Upper lobe of left lung (tissue), 6 donors: ENCODE measurements around the gene ENDOV. TPM values are rescaled to one million over a fixed set of nuclear protein-coding genes. Genes with fewer than 3 reads are reported as not detected.

ENCODE experiments used
- ATAC-seq, 2 donors: fragments of 200-7000 bp; cut with Tn5 transposase; one replicate each; pipeline ENCODE4 v1.9.1; 2022; ENCODE audit warnings: mild to moderate bottlenecking in 2 of 2, moderate library complexity in 2 of 2; ENCODE audit not compliant: low FRiP score in 2 of 2
- DNase-seq, 2 donors: peaks; one replicate each; pipeline ENCODE4 v3.0.0-alpha.2; 2019 to 2020
- H3K27ac ChIP-seq, 4 donors: fragments of 200-600 bp; sonication (generic); one replicate each; pipeline ENCODE4 v1.5.1; 2016 to 2019
- H3K27me3 ChIP-seq, 4 donors: fragments of 200-600 bp; sonication (generic); one replicate each; pipeline ENCODE4 v1.5.1; 2017 to 2019
- H3K36me3 ChIP-seq, 4 donors: fragments of 200-600 bp; sonication (generic); one replicate each; pipeline ENCODE4 v1.5.1; 2016 to 2019
- H3K4me1 ChIP-seq, 4 donors: fragments of 200-600 bp; sonication (generic); one replicate each; pipeline ENCODE4 v1.5.1; 2018 to 2019
- H3K4me3 ChIP-seq, 4 donors: fragments of 200-600 bp; sonication (generic); one replicate each; pipeline ENCODE4 v1.5.1; 2017 to 2019; ENCODE audit warnings: mild to moderate bottlenecking in 2 of 4, moderate library complexity in 1 of 4
- H3K9me3 ChIP-seq, 4 donors: fragments of 200-600 bp; sonication (generic); one replicate each; pipeline ENCODE4 v1.5.1; 2018 to 2019
- CTCF ChIP-seq, 6 experiments: fragments of 450-650 bp in 4 of 6; fragments of 200-600 bp in 2 of 6; sonication (generic) in 2 of 6; IDR thresholded peaks; one replicate each; pipeline ENCODE4 v1.5.1; 2016 to 2019; ENCODE audit warnings: antibody characterized with exemption in 6 of 6
- EP300 ChIP-seq, 4 donors: sonication (generic); formaldehyde crosslinking; IDR thresholded peaks; one replicate each; pipeline ENCODE4 v1.5.1; 2017; ENCODE audit warnings: antibody characterized with exemption in 4 of 4, control low read depth in 2 of 4
- POLR2A ChIP-seq, 4 donors: fragments of 450-650 bp; IDR thresholded peaks; one replicate each; pipeline ENCODE4 v1.5.1; 2016 to 2017; ENCODE audit warnings: antibody characterized with exemption in 4 of 4, mild to moderate bottlenecking in 2 of 4
- POLR2AphosphoS5 ChIP-seq, 2 donors: sonication (generic); formaldehyde crosslinking; IDR thresholded peaks; one replicate each; pipeline ENCODE4 v1.5.1; 2017; ENCODE audit warnings: antibody characterized with exemption in 2 of 2
- WGBS, 2 donors: methylation state at CpG; one replicate each; pipeline ENCODE4 v1.1.5; 2017 to 2018; 5-methylcytosine and 5-hydroxymethylcytosine counted together
- total RNA-seq, 6 donors: library from RNA; depleted of rRNA in 4 of 6; stranded (reverse); fragments of >200 nt in 4 of 6; gene quantifications; one replicate each; pipeline versions ENCODE4 v1.1.0 to v1.2.1, GENCODE V29; 2016 to 2021
- donor health status: DM: no; HTN: no; CAD: no; lungs with moderate emphysema.
- donor health status: DM: no; HTN: yes; CAD: no; lungs with severe emphysema.

Gene ENDOV
- total RNA-seq, 6 donors from 2014 or later = 16.7 to 93.2 (median 25.6) TPM

GRCh38 chr17:80446645-80447405 lies 31.9 kb downstream of the ENDOV start:
- DNase-seq (no peak), ATAC-seq (no peak)
- H3K9me3 ChIP-seq = no peaks in the 10 kb centered on the region
- H3K27ac ChIP-seq = no peak overlapping the region
- no peaks in the 10 kb centered on the region for H3K27me3 ChIP-seq
- peaks cover 3 to 13% (median 8%) of the 10 kb centered on the region in 4 donors for H3K4me1 ChIP-seq
- H3K4me3 ChIP-seq = no peak overlapping the region
- no peak for TF ChIP-seq EP300 (IDR thresholded peaks at IDR 0.05)
- TF ChIP-seq CTCF (IDR thresholded peaks at IDR 0.05) = no peak
- TF ChIP-seq POLR2AphosphoS5 (IDR thresholded peaks at IDR 0.05) = no peak
- no peak for TF ChIP-seq POLR2A (IDR thresholded peaks at IDR 0.05)
- 79 to 83% methylated on average over 9 to 12 of the region's 12 CpGs for WGBS, 2 donors
- H3K36me3 ChIP-seq = no peaks in the 10 kb centered on the region

DNA sequence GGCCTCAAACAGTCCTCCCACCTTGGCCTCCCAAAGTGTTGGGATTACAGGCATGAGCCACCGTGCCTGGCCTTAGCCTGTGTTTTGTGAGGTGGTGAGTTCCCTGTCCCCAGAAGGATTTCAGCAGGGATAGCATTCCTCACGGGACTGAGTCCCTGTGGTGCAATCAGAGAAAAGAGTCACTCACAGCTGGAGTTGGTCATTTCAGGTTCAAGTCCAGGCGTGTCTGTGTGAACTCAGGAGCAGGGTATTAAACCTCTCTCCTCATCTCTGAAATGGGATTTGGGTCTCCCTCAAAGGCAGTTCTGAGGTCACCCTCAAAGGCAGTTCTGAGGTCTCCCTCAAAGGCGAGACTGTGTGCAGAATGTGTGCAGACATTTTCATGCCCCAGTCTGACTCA lies 32.8 kb downstream of the ENDOV start:
- WGBS, 2 donors = 78 to 80% methylated on average over 4 of the region's 4 CpGs
- peaks cover 3 to 13% (median 8%) of the 10 kb centered on the region in 4 donors for H3K4me1 ChIP-seq

GRCh38 chr17:80449194-80449929 lies 34.4 kb downstream of the ENDOV start:
- Histone ChIP-seq H3K36me3 (no peaks in the 10 kb centered on the region), H3K4me1 (peaks cover 6 to 21% (median 14%) of the 10 kb centered on the region in 4 donors), H3K9me3 (no peaks in the 10 kb centered on the region), H3K27ac (peak overlapping the region in 1 of 4 donors; percentile 67), H3K27me3 (no peaks in the 10 kb centered on the region), H3K4me3 (no peak overlapping the region)
- TF ChIP-seq CTCF (IDR thresholded peaks at IDR 0.05) (no peak), POLR2A (IDR thresholded peaks at IDR 0.05) (no peak), EP300 (IDR thresholded peaks at IDR 0.05) (no peak), POLR2AphosphoS5 (IDR thresholded peaks at IDR 0.05) (no peak)
- DNase-seq (peak in 1 of 2 donors; percentile 73), ATAC-seq (no peak)
- WGBS, 2 donors = 85 to 88% methylated on average over 13 to 22 of the region's 27 CpGs

More for the DNA sequence above, 32.8 kb downstream of the ENDOV start:
- ATAC-seq (no peak), DNase-seq (no peak)
- TF ChIP-seq POLR2A (IDR thresholded peaks at IDR 0.05) (no peak), CTCF (IDR thresholded peaks at IDR 0.05) (no peak), EP300 (IDR thresholded peaks at IDR 0.05) (no peak), POLR2AphosphoS5 (IDR thresholded peaks at IDR 0.05) (no peak)
- Histone ChIP-seq H3K9me3 (no peaks in the 10 kb centered on the region), H3K4me3 (no peak overlapping the region), H3K27me3 (no peaks in the 10 kb centered on the region), H3K36me3 (no peaks in the 10 kb centered on the region), H3K27ac (no peak overlapping the region)

DNA sequence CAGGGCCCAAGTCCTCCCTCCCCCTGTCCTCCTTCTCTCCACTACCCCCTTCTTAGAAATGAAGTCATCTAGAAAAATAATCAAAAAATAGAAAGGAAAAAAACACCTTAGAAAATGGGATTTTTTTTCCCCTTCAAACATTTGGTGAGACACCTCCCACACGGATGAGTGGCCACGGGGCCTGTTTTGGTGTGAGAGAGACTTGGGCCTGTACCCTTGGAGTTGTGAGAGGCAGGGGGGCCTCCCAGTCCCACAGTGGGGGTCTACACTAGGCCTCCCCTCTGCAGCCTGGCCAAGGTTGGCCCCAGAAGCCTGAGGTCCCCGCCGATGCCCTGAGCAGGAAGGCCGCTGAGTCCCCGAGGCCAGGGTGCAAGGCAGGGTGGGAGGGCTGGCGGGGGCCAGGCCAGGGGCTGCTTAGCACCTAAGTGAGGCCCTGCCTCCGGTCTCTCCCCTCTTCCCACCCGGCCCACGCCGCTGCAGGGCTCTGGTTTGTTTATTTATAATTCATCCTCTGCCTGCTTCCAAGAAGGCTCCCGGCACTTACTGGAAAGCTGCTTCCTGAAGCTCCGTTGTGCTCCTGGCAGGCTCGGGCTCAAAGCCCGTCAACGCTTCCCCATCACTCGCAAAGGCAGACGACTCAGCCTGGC lies 35.1 kb downstream of the ENDOV start:
- TF ChIP-seq EP300 (IDR thresholded peaks at IDR 0.05) = no peak
- TF ChIP-seq POLR2AphosphoS5 (IDR thresholded peaks at IDR 0.05) = no peak
- TF ChIP-seq POLR2A (IDR thresholded peaks at IDR 0.05) = no peak
- no peak for TF ChIP-seq CTCF (IDR thresholded peaks at IDR 0.05)
- DNase-seq = peak in 1 of 2 donors; percentile 79
- H3K4me1 ChIP-seq = peaks cover 6 to 21% (median 14%) of the 10 kb centered on the region in 4 donors
- WGBS, 2 donors = 42 to 64% methylated on average over 8 to 15 of the region's 18 CpGs
- H3K36me3 ChIP-seq = no peaks in the 10 kb centered on the region
- H3K9me3 ChIP-seq = no peaks in the 10 kb centered on the region
- H3K27me3 ChIP-seq = no peaks in the 10 kb centered on the region
- peak overlapping the region in 2 of 4 donors; percentile 52 to 67 for H3K27ac ChIP-seq
- no peak for ATAC-seq
- no peak overlapping the region for H3K4me3 ChIP-seq
